ENCODE data around the gene PER2. TPM values are rescaled to one million over a fixed set of nuclear protein-coding genes. Genes with fewer than 3 reads are reported as not detected.

Gene PER2
- total and polyA plus RNA-seq, 2 of the 13 experiments (the other 11 are each of a cell fraction or from before 2014, with no cell fraction given), result 5.1 to 9.4 TPM

DNA sequence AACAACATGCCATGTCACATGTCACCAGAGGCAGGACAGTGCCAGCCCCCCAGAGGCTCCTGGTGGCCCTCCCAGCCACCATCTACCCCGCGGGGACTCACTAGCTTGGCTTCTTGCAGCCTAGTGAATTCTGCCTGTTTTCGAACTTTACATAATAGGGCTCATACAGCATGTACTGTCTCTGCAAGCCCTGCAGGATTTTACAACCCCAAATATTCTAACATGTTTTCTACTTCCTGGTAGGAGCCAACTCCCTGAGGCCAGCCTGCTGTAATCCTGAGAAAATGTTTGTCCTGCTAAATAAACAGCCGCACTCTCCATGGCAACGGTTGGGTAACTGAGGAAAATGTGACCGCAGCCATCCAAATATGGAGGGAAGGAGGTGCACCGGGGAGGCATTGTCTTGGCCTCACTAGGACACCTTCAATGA, 2.7 kb downstream of the PER2 start (continued):
- TF ChIP-seq ZNF256 (CRISPR knock-in tag; conservative IDR thresholded peaks at IDR 0.05) (no peak), XRCC5 (optimal IDR thresholded peaks at IDR 0.05; ENCODE audit: low read length) (peak; percentile 88), FOXA3 (CRISPR knock-in tag; IDR thresholded peaks at IDR 0.05) (peak; percentile 98), ZMYM4 (CRISPR knock-in tag; IDR thresholded peaks at IDR 0.05) (no peak), ZNF263 (CRISPR knock-in tag; IDR thresholded peaks at IDR 0.05) (no peak), NFIB (CRISPR knock-in tag; IDR thresholded peaks at IDR 0.05; ENCODE audit: borderline replicate concordance) (no peak), ZNF335 (CRISPR knock-in tag; IDR thresholded peaks at IDR 0.05) (peak; percentile 30; the same call in 1 of the 2 replicates), ZNF282 (IDR thresholded peaks at IDR 0.05; ENCODE audit: partially characterized antibody) (no peak), HNRNPK (IDR thresholded peaks at IDR 0.05; ENCODE audit: low read depth, low read length, poor library complexity, severe bottlenecking) (no peak), PHF5A (CRISPR knock-in tag; IDR thresholded peaks at IDR 0.05; ENCODE audit: low read depth, unreplicated experiment) (no peak), SOX5 (CRISPR knock-in tag; IDR thresholded peaks at IDR 0.05; ENCODE audit: borderline replicate concordance) (peak; percentile 91), SRF (IDR thresholded peaks at IDR 0.05; ENCODE audit: low read depth, low read length) (peak; percentile 95), HNF4A (CRISPR knock-in tag; IDR thresholded peaks at IDR 0.05) (peak; percentile 27), IRX3 (CRISPR knock-in tag; IDR thresholded peaks at IDR 0.05; ENCODE audit: borderline replicate concordance, low read depth) (no peak), HNRNPH1 (optimal IDR thresholded peaks at IDR 0.05; ENCODE audit: low read depth, low read length) (no peak), ISX (CRISPR knock-in tag; conservative IDR thresholded peaks at IDR 0.05) (no peak), ZNF431 (CRISPR knock-in tag; IDR thresholded peaks at IDR 0.05; ENCODE audit: borderline replicate concordance, low read depth) (no peak), MED13 (CRISPR knock-in tag; IDR thresholded peaks at IDR 0.05) (no peak), FOXA1 (IDR thresholded peaks at IDR 0.05) (peak; percentile 69), FOXA1 (CRISPR knock-in tag; IDR thresholded peaks at IDR 0.05) (peak; percentile 98), DNMT3B (CRISPR knock-in tag; conservative IDR thresholded peaks at IDR 0.05) (no peak), NFE2 (CRISPR knock-in tag; IDR thresholded peaks at IDR 0.05) (no peak), KLF15 (CRISPR knock-in tag; IDR thresholded peaks at IDR 0.05; ENCODE audit: borderline replicate concordance) (no peak), YEATS4 (CRISPR knock-in tag; IDR thresholded peaks at IDR 0.05; ENCODE audit: borderline replicate concordance) (peak; percentile 27; the same call in 1 of the 2 replicates), GTF2F1 (IDR thresholded peaks at IDR 0.05; ENCODE audit: low read length) (no peak), TCF7L2 (IDR thresholded peaks at IDR 0.05; ENCODE audit: low read depth, low read length) (no peak), KDM4B (CRISPR knock-in tag; IDR thresholded peaks at IDR 0.05) (no peak), TBX2 (CRISPR knock-in tag; IDR thresholded peaks at IDR 0.05; ENCODE audit: borderline replicate concordance) (no peak)
- TF ChIP-seq, protein P1, sequence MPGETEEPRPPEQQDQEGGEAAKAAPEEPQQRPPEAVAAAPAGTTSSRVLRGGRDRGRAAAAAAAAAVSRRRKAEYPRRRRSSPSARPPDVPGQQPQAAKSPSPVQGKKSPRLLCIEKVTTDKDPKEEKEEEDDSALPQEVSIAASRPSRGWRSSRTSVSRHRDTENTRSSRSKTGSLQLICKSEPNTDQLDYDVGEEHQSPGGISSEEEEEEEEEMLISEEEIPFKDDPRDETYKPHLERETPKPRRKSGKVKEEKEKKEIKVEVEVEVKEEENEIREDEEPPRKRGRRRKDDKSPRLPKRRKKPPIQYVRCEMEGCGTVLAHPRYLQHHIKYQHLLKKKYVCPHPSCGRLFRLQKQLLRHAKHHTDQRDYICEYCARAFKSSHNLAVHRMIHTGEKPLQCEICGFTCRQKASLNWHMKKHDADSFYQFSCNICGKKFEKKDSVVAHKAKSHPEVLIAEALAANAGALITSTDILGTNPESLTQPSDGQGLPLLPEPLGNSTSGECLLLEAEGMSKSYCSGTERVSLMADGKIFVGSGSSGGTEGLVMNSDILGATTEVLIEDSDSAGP (CRISPR knock-in tag; IDR thresholded peaks at IDR 0.05; ENCODE audit: borderline replicate concordance), result peak; percentile 20; the same call in 1 of the 2 replicates
- TF ChIP-seq, protein P2, sequence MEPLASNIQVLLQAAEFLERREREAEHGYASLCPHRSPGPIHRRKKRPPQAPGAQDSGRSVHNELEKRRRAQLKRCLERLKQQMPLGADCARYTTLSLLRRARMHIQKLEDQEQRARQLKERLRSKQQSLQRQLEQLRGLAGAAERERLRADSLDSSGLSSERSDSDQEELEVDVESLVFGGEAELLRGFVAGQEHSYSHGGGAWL (CRISPR knock-in tag; IDR thresholded peaks at IDR 0.05), result no peak
- TF ChIP-seq, protein P3, sequence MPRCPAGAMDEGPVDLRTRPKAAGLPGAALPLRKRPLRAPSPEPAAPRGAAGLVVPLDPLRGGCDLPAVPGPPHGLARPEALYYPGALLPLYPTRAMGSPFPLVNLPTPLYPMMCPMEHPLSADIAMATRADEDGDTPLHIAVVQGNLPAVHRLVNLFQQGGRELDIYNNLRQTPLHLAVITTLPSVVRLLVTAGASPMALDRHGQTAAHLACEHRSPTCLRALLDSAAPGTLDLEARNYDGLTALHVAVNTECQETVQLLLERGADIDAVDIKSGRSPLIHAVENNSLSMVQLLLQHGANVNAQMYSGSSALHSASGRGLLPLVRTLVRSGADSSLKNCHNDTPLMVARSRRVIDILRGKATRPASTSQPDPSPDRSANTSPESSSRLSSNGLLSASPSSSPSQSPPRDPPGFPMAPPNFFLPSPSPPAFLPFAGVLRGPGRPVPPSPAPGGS (CRISPR knock-in tag; IDR thresholded peaks at IDR 0.05), result peak; percentile 59; the same call in 1 of the 2 replicates
- TF ChIP-seq, protein P4, sequence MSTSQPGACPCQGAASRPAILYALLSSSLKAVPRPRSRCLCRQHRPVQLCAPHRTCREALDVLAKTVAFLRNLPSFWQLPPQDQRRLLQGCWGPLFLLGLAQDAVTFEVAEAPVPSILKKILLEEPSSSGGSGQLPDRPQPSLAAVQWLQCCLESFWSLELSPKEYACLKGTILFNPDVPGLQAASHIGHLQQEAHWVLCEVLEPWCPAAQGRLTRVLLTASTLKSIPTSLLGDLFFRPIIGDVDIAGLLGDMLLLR (CRISPR knock-in tag; IDR thresholded peaks at IDR 0.05), result no peak
